NCI-H524 (cell line): ENCODE measurements around the gene FCRL6.

ENCODE experiments used
- DNase-seq, 2 experiments: peaks; one replicate each; lab custom pipeline; 2025; lab: John Stamatoyannopoulos, UW

The FCRL6 gene

DNA sequence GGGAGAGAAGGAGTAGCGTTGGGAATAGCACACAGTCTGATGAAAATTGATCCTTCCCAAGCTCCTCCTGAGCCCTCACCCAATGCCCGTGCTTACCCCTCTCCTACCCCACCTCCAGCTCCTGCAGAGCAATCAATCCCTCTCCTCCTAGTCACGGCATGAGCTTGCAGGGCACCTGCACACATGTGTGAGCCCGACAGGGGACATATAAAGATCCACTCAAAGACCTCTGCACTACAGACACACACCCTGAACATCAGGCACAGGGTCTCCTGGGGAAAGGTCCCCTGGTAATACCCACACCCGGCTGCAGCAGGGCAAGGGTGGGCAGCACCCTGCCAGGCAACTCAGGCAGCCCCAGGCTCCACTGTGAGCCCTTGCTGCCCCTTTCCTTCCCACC is 59.9 kb downstream of the FCRL6 start:
- no peak for DNase-seq

DNA sequence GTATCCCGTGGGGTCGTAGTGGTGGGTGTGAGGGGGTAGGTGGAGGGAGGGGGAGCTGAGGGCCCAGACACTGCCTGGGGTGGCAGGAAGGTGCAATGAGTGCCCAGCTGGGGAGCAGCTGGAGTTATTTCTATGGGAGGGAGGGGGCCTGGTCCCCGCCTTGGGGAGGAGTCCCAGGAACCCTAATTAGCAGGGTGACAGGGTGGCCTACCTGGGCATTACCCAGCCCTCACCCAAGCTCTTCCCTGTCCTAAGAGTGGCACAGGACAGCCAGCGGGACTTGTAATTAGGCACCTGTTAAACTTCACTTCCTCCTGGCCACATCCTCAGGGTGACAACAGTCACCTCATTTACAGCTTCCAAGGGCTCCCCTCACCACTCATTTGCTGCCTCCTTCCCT is 60.4 kb downstream of the FCRL6 start, which contains the start of gene VSIG8:
VSIG8 (minus strand) TSS at position 101 of the 400 bp plus-strand sequence. CDS start 136 bp downstream, outside the sequence.
- DNase-seq, result no peak

DNA sequence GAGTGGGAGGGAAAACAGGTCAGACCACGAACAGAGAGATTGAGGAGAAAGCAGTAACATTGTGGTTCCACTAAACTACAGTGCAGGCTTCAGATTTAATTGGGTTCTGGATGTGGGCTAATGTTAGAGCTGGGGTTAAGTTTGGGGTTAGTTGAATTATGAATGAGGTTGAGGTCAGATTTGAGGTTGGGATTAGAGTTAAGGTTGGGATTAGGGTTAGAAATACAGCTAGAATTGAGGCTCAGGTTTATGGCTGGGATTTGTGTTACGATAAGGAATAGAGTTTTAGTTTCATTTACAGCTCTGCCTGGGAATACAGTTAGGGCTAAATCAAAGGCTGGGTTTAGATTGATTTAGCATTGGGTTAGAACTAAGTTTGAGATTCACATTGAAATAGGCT is 62.1 kb downstream of the FCRL6 start:
- DNase-seq, result no peak
